ENCODE measurements around the gene MYH11. TPM values are rescaled to one million over a fixed set of nuclear protein-coding genes. Genes with fewer than 3 reads are reported as not detected.

Gene MYH11
- total RNA-seq, 1 donor from 2014 or later: 0.31 TPM

GRCh38 chr16:15827299-15827698 lies 29.5 kb downstream of the MYH11 start:
- no peak overlapping the region for H3K27ac Mint-ChIP-seq
- H3K4me3 Mint-ChIP-seq (ENCODE audit: low read depth): no peak overlapping the region
- H3K36me3 Mint-ChIP-seq (ENCODE audit: insufficient read depth): no peaks in the 10 kb centered on the region
- H3K4me1 Mint-ChIP-seq (ENCODE audit: low read depth): no peaks in the 10 kb centered on the region
- H3K27me3 Mint-ChIP-seq: peaks cover 18% of the 10 kb centered on the region
- no peak for DNase-seq (ENCODE audit: low spot score, unreplicated experiment)
- no peaks in the 10 kb centered on the region for H3K9me3 Mint-ChIP-seq (ENCODE audit: low read depth)
- TF ChIP-seq CTCF (IDR thresholded peaks at IDR 0.05; ENCODE audit: unreplicated experiment): no peak

GRCh38 chr16:15825750-15826305 lies 31.0 kb downstream of the MYH11 start:
- no peak overlapping the region for H3K27ac Mint-ChIP-seq
- TF ChIP-seq CTCF (IDR thresholded peaks at IDR 0.05; ENCODE audit: unreplicated experiment): no peak
- no peaks in the 10 kb centered on the region for H3K9me3 Mint-ChIP-seq (ENCODE audit: low read depth)
- H3K4me1 Mint-ChIP-seq (ENCODE audit: low read depth): no peaks in the 10 kb centered on the region
- H3K36me3 Mint-ChIP-seq (ENCODE audit: insufficient read depth): no peaks in the 10 kb centered on the region
- no peak overlapping the region for H3K4me3 Mint-ChIP-seq (ENCODE audit: low read depth)
- no peak for DNase-seq (ENCODE audit: low spot score, unreplicated experiment)
- peaks cover 21% of the 10 kb centered on the region for H3K27me3 Mint-ChIP-seq

GRCh38 chr16:15822957-15823356 lies 33.9 kb downstream of the MYH11 start:
- Mint-ChIP-seq H3K36me3 (ENCODE audit: insufficient read depth) (no peaks in the 10 kb centered on the region), H3K9me3 (ENCODE audit: low read depth) (no peaks in the 10 kb centered on the region), H3K27ac (no peak overlapping the region), H3K4me1 (ENCODE audit: low read depth) (no peaks in the 10 kb centered on the region), H3K27me3 (peaks cover 29% of the 10 kb centered on the region), H3K4me3 (ENCODE audit: low read depth) (no peak overlapping the region)
- no peak for DNase-seq (ENCODE audit: low spot score, unreplicated experiment)
- no peak for TF ChIP-seq CTCF (IDR thresholded peaks at IDR 0.05; ENCODE audit: unreplicated experiment)

- Mint-ChIP-seq H3K4me3 (ENCODE audit: low read depth) (no peak overlapping the region), H3K36me3 (ENCODE audit: insufficient read depth) (no peaks in the 10 kb centered on the region), H3K27ac (no peak overlapping the region), H3K9me3 (ENCODE audit: low read depth) (peaks cover 5% of the 10 kb centered on the region), H3K27me3 (peaks cover 41% of the 10 kb centered on the region), H3K4me1 (ENCODE audit: low read depth) (no peaks in the 10 kb centered on the region)
- no peak for TF ChIP-seq CTCF (IDR thresholded peaks at IDR 0.05; ENCODE audit: unreplicated experiment)
- DNase-seq (ENCODE audit: low spot score, unreplicated experiment): no peak
Measured at GRCh38 chr16:15820837-15821236, 36.0 kb downstream of the MYH11 start.

- no peak overlapping the region for H3K4me3 Mint-ChIP-seq (ENCODE audit: low read depth)
- TF ChIP-seq CTCF (IDR thresholded peaks at IDR 0.05; ENCODE audit: unreplicated experiment): no peak
- H3K9me3 Mint-ChIP-seq (ENCODE audit: low read depth): peaks cover 10% of the 10 kb centered on the region
- H3K4me1 Mint-ChIP-seq (ENCODE audit: low read depth): no peaks in the 10 kb centered on the region
- H3K36me3 Mint-ChIP-seq (ENCODE audit: insufficient read depth): no peaks in the 10 kb centered on the region
- DNase-seq (ENCODE audit: low spot score, unreplicated experiment): no peak
- peaks cover 47% of the 10 kb centered on the region for H3K27me3 Mint-ChIP-seq
- H3K27ac Mint-ChIP-seq: no peak overlapping the region
Measured at GRCh38 chr16:15819046-15819445, 37.8 kb downstream of the MYH11 start.
